Measurements from ENCODE around the gene MSMB. TPM values are rescaled to one million over a fixed set of nuclear protein-coding genes. Genes with fewer than 3 reads are reported as not detected.
A peak's percentile ranks its signal among the peaks of the same experiment; 100 is the strongest.
"Not testable (repeated sequence)": the region's sequence is repeated elsewhere in the genome, so short reads cannot be mapped to it uniquely, and the experiment has no call there.

MSMB gene
- total RNA-seq, 1 donor = not detected

- H3K4me3 ChIP-seq (ENCODE audit: insufficient read depth, low read length) = no peak overlapping the region
- no peak overlapping the region for H2AFZ ChIP-seq (ENCODE audit: low read length)
- no peaks in the 10 kb centered on the region for H3K4me1 ChIP-seq (ENCODE audit: insufficient read depth, low read length)
- peaks cover 7% of the 10 kb centered on the region for H4K20me1 ChIP-seq (ENCODE audit: insufficient read depth, low read length)
- no peak for DNase-seq (ENCODE audit: insufficient read length, low spot score, missing footprints)
- no peak for TF ChIP-seq CTCF (IDR thresholded peaks at IDR 0.05; ENCODE audit: extremely low read depth, low read depth, low read length)
- no peak overlapping the region for H3K4me2 ChIP-seq (ENCODE audit: insufficient read depth, low read length)
- peaks cover 30% of the 10 kb centered on the region for H3K36me3 ChIP-seq (ENCODE audit: insufficient read depth, low read length)
- H3K79me2 ChIP-seq (ENCODE audit: insufficient read depth, low read length) = peaks cover 10% of the 10 kb centered on the region
- H3K9me3 ChIP-seq (ENCODE audit: low read depth, low read length) = no peaks in the 10 kb centered on the region
- no peaks in the 10 kb centered on the region for H3K27me3 ChIP-seq (ENCODE audit: insufficient read depth, low read length)
- H3K27ac ChIP-seq (ENCODE audit: low read depth, low read length) = no peak overlapping the region
Observed at GRCh38 chr10:45997557-45997956, 48.5 kb downstream of the MSMB start.

- not testable (repeated sequence) for H3K4me2 ChIP-seq (ENCODE audit: insufficient read depth, low read length); H3K27ac ChIP-seq (ENCODE audit: low read depth, low read length); H4K20me1 ChIP-seq (ENCODE audit: insufficient read depth, low read length); H3K9me3 ChIP-seq (ENCODE audit: low read depth, low read length); H3K4me3 ChIP-seq (ENCODE audit: insufficient read depth, low read length); H3K27me3 ChIP-seq (ENCODE audit: insufficient read depth, low read length); DNase-seq (ENCODE audit: insufficient read length, low spot score, missing footprints); H3K4me1 ChIP-seq (ENCODE audit: insufficient read depth, low read length); H3K36me3 ChIP-seq (ENCODE audit: insufficient read depth, low read length); H2AFZ ChIP-seq (ENCODE audit: low read length)
- peaks cover 18% of the 10 kb centered on the region for H3K79me2 ChIP-seq (ENCODE audit: insufficient read depth, low read length)
Observed at GRCh38 chr10:45985590-45985989, 60.5 kb downstream of the MSMB start.

GRCh38 chr10:45984473-45984872, 61.6 kb downstream of the MSMB start:
- H3K9me3 ChIP-seq (ENCODE audit: low read depth, low read length); H3K27me3 ChIP-seq (ENCODE audit: insufficient read depth, low read length); H3K27ac ChIP-seq (ENCODE audit: low read depth, low read length); H3K4me3 ChIP-seq (ENCODE audit: insufficient read depth, low read length); H3K36me3 ChIP-seq (ENCODE audit: insufficient read depth, low read length); H3K4me2 ChIP-seq (ENCODE audit: insufficient read depth, low read length); H3K4me1 ChIP-seq (ENCODE audit: insufficient read depth, low read length); H2AFZ ChIP-seq (ENCODE audit: low read length); H4K20me1 ChIP-seq (ENCODE audit: insufficient read depth, low read length); DNase-seq (ENCODE audit: insufficient read length, low spot score, missing footprints): not testable (repeated sequence)
- H3K79me2 ChIP-seq (ENCODE audit: insufficient read depth, low read length) = peaks cover 18% of the 10 kb centered on the region

GRCh38 chr10:45983538-45984186, 62.4 kb downstream of the MSMB start:
- not testable (repeated sequence) for H3K4me1 ChIP-seq (ENCODE audit: insufficient read depth, low read length); H3K4me3 ChIP-seq (ENCODE audit: insufficient read depth, low read length); H2AFZ ChIP-seq (ENCODE audit: low read length); H3K4me2 ChIP-seq (ENCODE audit: insufficient read depth, low read length); H3K9me3 ChIP-seq (ENCODE audit: low read depth, low read length); DNase-seq (ENCODE audit: insufficient read length, low spot score, missing footprints); H3K27me3 ChIP-seq (ENCODE audit: insufficient read depth, low read length); H4K20me1 ChIP-seq (ENCODE audit: insufficient read depth, low read length); H3K27ac ChIP-seq (ENCODE audit: low read depth, low read length)
- TF ChIP-seq CTCF (IDR thresholded peaks at IDR 0.05; ENCODE audit: extremely low read depth, low read depth, low read length) = peak; percentile 34
- Histone ChIP-seq H3K36me3 (ENCODE audit: insufficient read depth, low read length) (peaks cover 11% of the 10 kb centered on the region), H3K79me2 (ENCODE audit: insufficient read depth, low read length) (peaks cover 22% of the 10 kb centered on the region)

Small RNA genes within 50 kb of the gene (small RNA-seq; reads per million reads assigned to genes)
- not detected for gene SNORA74C-1

Other genes starting within 250 kb of the MSMB start
- 3.6 and 3.8 TPM in 2 replicates for gene AGAP4, start 198.8 kb downstream of the MSMB start, total RNA-seq
- 60.4 and 62.6 TPM in 2 replicates for gene TIMM23, start 73.8 kb downstream of the MSMB start, total RNA-seq
- gene NCOA4, start 15.6 kb downstream of the MSMB start, total RNA-seq = 260 TPM in 2 replicates
- gene ANTXRL, start 240.7 kb upstream of the MSMB start, total RNA-seq = not detected in 2 replicates

Data from osteoblast (primary cell).